ENCODE data around the gene AK1. TPM values are rescaled to one million over a fixed set of nuclear protein-coding genes. Genes with fewer than 3 reads are reported as not detected.

AK1 gene
- total and polyA plus RNA-seq, 2 of the 13 experiments (the other 11 are each of a cell fraction or from before 2014, with no cell fraction given): 19.1 to 32.8 TPM

DNA sequence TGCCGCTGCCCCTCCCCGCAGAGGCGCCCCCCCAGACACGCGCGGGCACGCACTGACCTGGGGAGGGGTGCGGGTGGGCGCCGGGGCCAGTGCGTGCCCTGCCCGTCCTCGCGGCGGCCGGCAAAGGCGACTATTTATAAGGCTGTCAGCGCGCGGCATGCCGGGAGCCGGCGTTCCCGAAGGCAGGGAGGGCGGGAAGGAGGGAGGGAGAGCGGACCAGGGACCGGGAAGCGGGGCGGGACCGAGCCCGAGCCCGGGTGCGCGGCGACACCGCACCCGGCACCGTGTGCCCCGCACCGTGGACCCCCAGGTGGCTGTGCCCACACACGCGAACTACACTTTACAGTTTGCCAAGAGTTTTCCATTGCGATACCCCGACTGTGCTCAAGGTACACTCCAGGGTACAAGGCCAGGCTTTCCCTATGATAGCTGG lies at the start of gene AK1 (continued):
- TF ChIP-seq ZBTB8A (CRISPR knock-in tag; IDR thresholded peaks at IDR 0.05; ENCODE audit: borderline replicate concordance, low read depth): no peak
- no peak for TF ChIP-seq SOX6 (IDR thresholded peaks at IDR 0.05)
- TF ChIP-seq SOX6 (CRISPR knock-in tag; IDR thresholded peaks at IDR 0.05): no peak
- 0 out of 2 replicates have a peak, but pooled peaks have one; percentile 53 for TF ChIP-seq ZFP36L1 (CRISPR knock-in tag; IDR thresholded peaks at IDR 0.05)
- TF ChIP-seq ZC3H4 (CRISPR knock-in tag; IDR thresholded peaks at IDR 0.05; ENCODE audit: borderline replicate concordance): no peak
- no peak for TF ChIP-seq ZNF570 (CRISPR knock-in tag; IDR thresholded peaks at IDR 0.05; ENCODE audit: borderline replicate concordance)
- no peak for TF ChIP-seq MBD4 (IDR thresholded peaks at IDR 0.05; ENCODE audit: borderline replicate concordance, low read length)
- 0 out of 2 replicates have a peak, but pooled peaks have one; percentile 21 for TF ChIP-seq ZNF451 (CRISPR knock-in tag; IDR thresholded peaks at IDR 0.05)
- no peak for TF ChIP-seq ZNF24 (IDR thresholded peaks at IDR 0.05)
- TF ChIP-seq, protein P1, sequence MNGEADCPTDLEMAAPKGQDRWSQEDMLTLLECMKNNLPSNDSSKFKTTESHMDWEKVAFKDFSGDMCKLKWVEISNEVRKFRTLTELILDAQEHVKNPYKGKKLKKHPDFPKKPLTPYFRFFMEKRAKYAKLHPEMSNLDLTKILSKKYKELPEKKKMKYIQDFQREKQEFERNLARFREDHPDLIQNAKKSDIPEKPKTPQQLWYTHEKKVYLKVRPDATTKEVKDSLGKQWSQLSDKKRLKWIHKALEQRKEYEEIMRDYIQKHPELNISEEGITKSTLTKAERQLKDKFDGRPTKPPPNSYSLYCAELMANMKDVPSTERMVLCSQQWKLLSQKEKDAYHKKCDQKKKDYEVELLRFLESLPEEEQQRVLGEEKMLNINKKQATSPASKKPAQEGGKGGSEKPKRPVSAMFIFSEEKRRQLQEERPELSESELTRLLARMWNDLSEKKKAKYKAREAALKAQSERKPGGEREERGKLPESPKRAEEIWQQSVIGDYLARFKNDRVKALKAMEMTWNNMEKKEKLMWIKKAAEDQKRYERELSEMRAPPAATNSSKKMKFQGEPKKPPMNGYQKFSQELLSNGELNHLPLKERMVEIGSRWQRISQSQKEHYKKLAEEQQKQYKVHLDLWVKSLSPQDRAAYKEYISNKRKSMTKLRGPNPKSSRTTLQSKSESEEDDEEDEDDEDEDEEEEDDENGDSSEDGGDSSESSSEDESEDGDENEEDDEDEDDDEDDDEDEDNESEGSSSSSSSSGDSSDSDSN (CRISPR knock-in tag; IDR thresholded peaks at IDR 0.05): no peak; the same call in 1 of the 2 replicates
- TF ChIP-seq, protein P2, sequence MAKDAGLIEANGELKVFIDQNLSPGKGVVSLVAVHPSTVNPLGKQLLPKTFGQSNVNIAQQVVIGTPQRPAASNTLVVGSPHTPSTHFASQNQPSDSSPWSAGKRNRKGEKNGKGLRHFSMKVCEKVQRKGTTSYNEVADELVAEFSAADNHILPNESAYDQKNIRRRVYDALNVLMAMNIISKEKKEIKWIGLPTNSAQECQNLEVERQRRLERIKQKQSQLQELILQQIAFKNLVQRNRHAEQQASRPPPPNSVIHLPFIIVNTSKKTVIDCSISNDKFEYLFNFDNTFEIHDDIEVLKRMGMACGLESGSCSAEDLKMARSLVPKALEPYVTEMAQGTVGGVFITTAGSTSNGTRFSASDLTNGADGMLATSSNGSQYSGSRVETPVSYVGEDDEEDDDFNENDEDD (CRISPR knock-in tag; IDR thresholded peaks at IDR 0.05; ENCODE audit: borderline replicate concordance): peak; percentile 80; the same call in 1 of the 2 replicates
- TF ChIP-seq, protein P3, sequence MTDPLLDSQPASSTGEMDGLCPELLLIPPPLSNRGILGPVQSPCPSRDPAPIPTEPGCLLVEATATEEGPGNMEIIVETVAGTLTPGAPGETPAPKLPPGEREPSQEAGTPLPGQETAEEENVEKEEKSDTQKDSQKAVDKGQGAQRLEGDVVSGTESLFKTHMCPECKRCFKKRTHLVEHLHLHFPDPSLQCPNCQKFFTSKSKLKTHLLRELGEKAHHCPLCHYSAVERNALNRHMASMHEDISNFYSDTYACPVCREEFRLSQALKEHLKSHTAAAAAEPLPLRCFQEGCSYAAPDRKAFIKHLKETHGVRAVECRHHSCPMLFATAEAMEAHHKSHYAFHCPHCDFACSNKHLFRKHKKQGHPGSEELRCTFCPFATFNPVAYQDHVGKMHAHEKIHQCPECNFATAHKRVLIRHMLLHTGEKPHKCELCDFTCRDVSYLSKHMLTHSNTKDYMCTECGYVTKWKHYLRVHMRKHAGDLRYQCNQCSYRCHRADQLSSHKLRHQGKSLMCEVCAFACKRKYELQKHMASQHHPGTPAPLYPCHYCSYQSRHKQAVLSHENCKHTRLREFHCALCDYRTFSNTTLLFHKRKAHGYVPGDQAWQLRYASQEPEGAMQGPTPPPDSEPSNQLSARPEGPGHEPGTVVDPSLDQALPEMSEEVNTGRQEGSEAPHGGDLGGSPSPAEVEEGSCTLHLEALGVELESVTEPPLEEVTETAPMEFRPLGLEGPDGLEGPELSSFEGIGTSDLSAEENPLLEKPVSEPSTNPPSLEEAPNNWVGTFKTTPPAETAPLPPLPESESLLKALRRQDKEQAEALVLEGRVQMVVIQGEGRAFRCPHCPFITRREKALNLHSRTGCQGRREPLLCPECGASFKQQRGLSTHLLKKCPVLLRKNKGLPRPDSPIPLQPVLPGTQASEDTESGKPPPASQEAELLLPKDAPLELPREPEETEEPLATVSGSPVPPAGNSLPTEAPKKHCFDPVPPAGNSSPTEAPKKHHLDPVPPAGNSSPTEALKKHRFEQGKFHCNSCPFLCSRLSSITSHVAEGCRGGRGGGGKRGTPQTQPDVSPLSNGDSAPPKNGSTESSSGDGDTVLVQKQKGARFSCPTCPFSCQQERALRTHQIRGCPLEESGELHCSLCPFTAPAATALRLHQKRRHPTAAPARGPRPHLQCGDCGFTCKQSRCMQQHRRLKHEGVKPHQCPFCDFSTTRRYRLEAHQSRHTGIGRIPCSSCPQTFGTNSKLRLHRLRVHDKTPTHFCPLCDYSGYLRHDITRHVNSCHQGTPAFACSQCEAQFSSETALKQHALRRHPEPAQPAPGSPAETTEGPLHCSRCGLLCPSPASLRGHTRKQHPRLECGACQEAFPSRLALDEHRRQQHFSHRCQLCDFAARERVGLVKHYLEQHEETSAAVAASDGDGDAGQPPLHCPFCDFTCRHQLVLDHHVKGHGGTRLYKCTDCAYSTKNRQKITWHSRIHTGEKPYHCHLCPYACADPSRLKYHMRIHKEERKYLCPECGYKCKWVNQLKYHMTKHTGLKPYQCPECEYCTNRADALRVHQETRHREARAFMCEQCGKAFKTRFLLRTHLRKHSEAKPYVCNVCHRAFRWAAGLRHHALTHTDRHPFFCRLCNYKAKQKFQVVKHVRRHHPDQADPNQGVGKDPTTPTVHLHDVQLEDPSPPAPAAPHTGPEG (CRISPR knock-in tag; IDR thresholded peaks at IDR 0.05): no peak
- no peak for TF ChIP-seq FOXJ3 (CRISPR knock-in tag; IDR thresholded peaks at IDR 0.05; ENCODE audit: borderline replicate concordance)
- no peak for TF ChIP-seq NBN (conservative IDR thresholded peaks at IDR 0.05)
- TF ChIP-seq, protein P4, sequence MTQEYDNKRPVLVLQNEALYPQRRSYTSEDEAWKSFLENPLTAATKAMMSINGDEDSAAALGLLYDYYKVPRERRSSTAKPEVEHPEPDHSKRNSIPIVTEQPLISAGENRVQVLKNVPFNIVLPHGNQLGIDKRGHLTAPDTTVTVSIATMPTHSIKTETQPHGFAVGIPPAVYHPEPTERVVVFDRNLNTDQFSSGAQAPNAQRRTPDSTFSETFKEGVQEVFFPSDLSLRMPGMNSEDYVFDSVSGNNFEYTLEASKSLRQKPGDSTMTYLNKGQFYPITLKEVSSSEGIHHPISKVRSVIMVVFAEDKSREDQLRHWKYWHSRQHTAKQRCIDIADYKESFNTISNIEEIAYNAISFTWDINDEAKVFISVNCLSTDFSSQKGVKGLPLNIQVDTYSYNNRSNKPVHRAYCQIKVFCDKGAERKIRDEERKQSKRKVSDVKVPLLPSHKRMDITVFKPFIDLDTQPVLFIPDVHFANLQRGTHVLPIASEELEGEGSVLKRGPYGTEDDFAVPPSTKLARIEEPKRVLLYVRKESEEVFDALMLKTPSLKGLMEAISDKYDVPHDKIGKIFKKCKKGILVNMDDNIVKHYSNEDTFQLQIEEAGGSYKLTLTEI (CRISPR knock-in tag; conservative IDR thresholded peaks at IDR 0.05): no peak
- TF ChIP-seq ZNF326 (CRISPR knock-in tag; IDR thresholded peaks at IDR 0.05; ENCODE audit: borderline replicate concordance): no peak
- peak; percentile 50; the same call in 1 of the 2 replicates for TF ChIP-seq CCDC6 (CRISPR knock-in tag; IDR thresholded peaks at IDR 0.05)
- TF ChIP-seq CENPX (CRISPR knock-in tag; IDR thresholded peaks at IDR 0.05): no peak
- TF ChIP-seq, protein P5, sequence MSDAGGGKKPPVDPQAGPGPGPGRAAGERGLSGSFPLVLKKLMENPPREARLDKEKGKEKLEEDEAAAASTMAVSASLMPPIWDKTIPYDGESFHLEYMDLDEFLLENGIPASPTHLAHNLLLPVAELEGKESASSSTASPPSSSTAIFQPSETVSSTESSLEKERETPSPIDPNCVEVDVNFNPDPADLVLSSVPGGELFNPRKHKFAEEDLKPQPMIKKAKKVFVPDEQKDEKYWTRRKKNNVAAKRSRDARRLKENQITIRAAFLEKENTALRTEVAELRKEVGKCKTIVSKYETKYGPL (CRISPR knock-in tag; IDR thresholded peaks at IDR 0.05): no peak

Data from HepG2 (cell line).